NCI-H2227 (cell line): ENCODE data around the gene GSG1L.
"Not testable (repeated sequence)": the region's sequence is repeated elsewhere in the genome, so short reads cannot be mapped to it uniquely, and the experiment has no call there.

Source experiments
- DNase-seq: peaks from one replicate; lab custom pipeline; 2025; ENCODE audit not compliant: unreplicated experiment; lab: John Stamatoyannopoulos, UW

GSG1L gene

GRCh38 chr16:27762441-27762840, 301.1 kb downstream of the GSG1L start:
- DNase-seq = no peak

GRCh38 chr16:27761816-27762215, 301.7 kb downstream of the GSG1L start:
- DNase-seq = no peak

GRCh38 chr16:27760789-27761176, 302.7 kb downstream of the GSG1L start:
- DNase-seq = no peak

- DNase-seq = no peak
Measured at GRCh38 chr16:27759967-27760788, 303.3 kb downstream of the GSG1L start.

GRCh38 chr16:27759301-27759871, 304.1 kb downstream of the GSG1L start:
- DNase-seq = no peak

GRCh38 chr16:27758544-27758943, 305.0 kb downstream of the GSG1L start:
- DNase-seq = no peak

- DNase-seq = no peak
Measured at GRCh38 chr16:27756206-27756970, 307.1 kb downstream of the GSG1L start.

- no peak for DNase-seq
Measured at GRCh38 chr16:27754788-27755690, 308.5 kb downstream of the GSG1L start.

- no peak for DNase-seq
Measured at GRCh38 chr16:27753563-27753962, 310.0 kb downstream of the GSG1L start.

GRCh38 chr16:27752241-27752640, 311.3 kb downstream of the GSG1L start:
- DNase-seq = no peak

- no peak for DNase-seq
Measured at GRCh38 chr16:27751676-27752075, 311.8 kb downstream of the GSG1L start.

GRCh38 chr16:27751233-27751632, 312.3 kb downstream of the GSG1L start:
- DNase-seq = no peak

GRCh38 chr16:27749946-27750345, 313.6 kb downstream of the GSG1L start:
- no peak for DNase-seq

GRCh38 chr16:27749547-27749875, 314.0 kb downstream of the GSG1L start:
- DNase-seq = no peak

GRCh38 chr16:27748868-27749546, 314.5 kb downstream of the GSG1L start:
- no peak for DNase-seq

- no peak for DNase-seq
Measured at GRCh38 chr16:27747946-27748345, 315.6 kb downstream of the GSG1L start.

- no peak for DNase-seq
Measured at GRCh38 chr16:27746076-27746855, 317.2 kb downstream of the GSG1L start.

GRCh38 chr16:27745348-27745747, 318.2 kb downstream of the GSG1L start:
- DNase-seq = no peak

GRCh38 chr16:27743963-27744362, 319.6 kb downstream of the GSG1L start:
- no peak for DNase-seq

- DNase-seq = not testable (repeated sequence)
Measured at GRCh38 chr16:27743001-27743400, 320.5 kb downstream of the GSG1L start.
